Colonic mucosa (tissue), 4 donors: ENCODE results near the gene VSIG10L2. TPM values are rescaled to one million over a fixed set of nuclear protein-coding genes. Genes with fewer than 3 reads are reported as not detected.

Experiments
- DNase-seq: peaks from one replicate; pipeline ENCODE4 v3.0.0-alpha.2; 2020
- H3K27ac ChIP-seq: fragments of 200-600 bp; one replicate; pipeline ENCODE4 v1.8.0; 2021
- H3K27me3 ChIP-seq: fragments of 200-600 bp; one replicate; pipeline ENCODE4 v1.8.0; 2021
- H3K36me3 ChIP-seq: fragments of 200-600 bp; one replicate; pipeline ENCODE4 v1.8.0; 2021
- H3K4me1 ChIP-seq: fragments of 200-600 bp; one replicate; pipeline ENCODE4 v1.8.0; 2021; ENCODE audit warnings: mild to moderate bottlenecking
- H3K4me3 ChIP-seq: fragments of 200-600 bp; one replicate; pipeline ENCODE4 v1.8.0; 2021
- H3K9ac ChIP-seq, 2 donors: one replicate each; pipeline ENCODE4 v1.7.0; 2013; ENCODE audit warnings: control low read depth in 2 of 2, low read depth in 2 of 2, low read length in 2 of 2
- H3K9me3 ChIP-seq: fragments of 200-600 bp; one replicate; pipeline ENCODE4 v1.8.0; 2021
- intact Hi-C: fragments of 100-400 bp; cut with DNase I; formaldehyde crosslinking; loops from one replicate; pipeline ENCODE4 v1.14.1; 2022
- total RNA-seq, 2 donors: library from RNA; stranded (reverse); fragmentation: NEBNext Ultra II Directional in 1 of 2; extraction: Animal tissue kit (Norgen Biotek cat#: 25700) in 1 of 2; gene quantifications; one replicate each; pipeline ENCODE4 v1.2.1, GENCODE V29; 2021
- TF ChIP-seq, protein P1 (sequence below): fragments of 200-600 bp; IDR thresholded peaks from one replicate; pipeline ENCODE4 v1.8.0; 2022; ENCODE audit warnings: antibody characterized with exemption, mild to moderate bottlenecking
- donor health status: healthy.
- donor health status: DM: no; HTN: no; CAD: no.
- donor health status: DM: no; HTN: no; CAD: no.

The VSIG10L2 gene
- total RNA-seq, 2 donors from 2014 or later, result not detected

- H3K27ac ChIP-seq, result no peak overlapping the region
- H3K4me3 ChIP-seq, result no peak overlapping the region
- no peaks in the 10 kb centered on the region for H3K27me3 ChIP-seq
- intact Hi-C loops, result no loop called here
- H3K9me3 ChIP-seq, result no peaks in the 10 kb centered on the region
- H3K4me1 ChIP-seq, result no peaks in the 10 kb centered on the region
- H3K36me3 ChIP-seq, result no peaks in the 10 kb centered on the region
- no peak for DNase-seq
- H3K9ac ChIP-seq, result no peak overlapping the region
- TF ChIP-seq, protein P1, sequence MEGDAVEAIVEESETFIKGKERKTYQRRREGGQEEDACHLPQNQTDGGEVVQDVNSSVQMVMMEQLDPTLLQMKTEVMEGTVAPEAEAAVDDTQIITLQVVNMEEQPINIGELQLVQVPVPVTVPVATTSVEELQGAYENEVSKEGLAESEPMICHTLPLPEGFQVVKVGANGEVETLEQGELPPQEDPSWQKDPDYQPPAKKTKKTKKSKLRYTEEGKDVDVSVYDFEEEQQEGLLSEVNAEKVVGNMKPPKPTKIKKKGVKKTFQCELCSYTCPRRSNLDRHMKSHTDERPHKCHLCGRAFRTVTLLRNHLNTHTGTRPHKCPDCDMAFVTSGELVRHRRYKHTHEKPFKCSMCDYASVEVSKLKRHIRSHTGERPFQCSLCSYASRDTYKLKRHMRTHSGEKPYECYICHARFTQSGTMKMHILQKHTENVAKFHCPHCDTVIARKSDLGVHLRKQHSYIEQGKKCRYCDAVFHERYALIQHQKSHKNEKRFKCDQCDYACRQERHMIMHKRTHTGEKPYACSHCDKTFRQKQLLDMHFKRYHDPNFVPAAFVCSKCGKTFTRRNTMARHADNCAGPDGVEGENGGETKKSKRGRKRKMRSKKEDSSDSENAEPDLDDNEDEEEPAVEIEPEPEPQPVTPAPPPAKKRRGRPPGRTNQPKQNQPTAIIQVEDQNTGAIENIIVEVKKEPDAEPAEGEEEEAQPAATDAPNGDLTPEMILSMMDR, result no peak
Measured at GRCh38 chr11:125975634-125976033, 29.8 kb downstream of the VSIG10L2 start.

GRCh38 chr11:125976156-125976555 is 30.3 kb downstream of the VSIG10L2 start:
- H3K9me3 ChIP-seq, result no peaks in the 10 kb centered on the region
- no peaks in the 10 kb centered on the region for H3K36me3 ChIP-seq
- H3K27me3 ChIP-seq, result no peaks in the 10 kb centered on the region
- H3K4me3 ChIP-seq, result no peak overlapping the region
- no peak overlapping the region for H3K27ac ChIP-seq
- no peak for DNase-seq
- H3K4me1 ChIP-seq, result no peaks in the 10 kb centered on the region
- TF ChIP-seq, protein P1, result no peak
- no peak overlapping the region for H3K9ac ChIP-seq
- intact Hi-C loops, result no loop called here

DNA sequence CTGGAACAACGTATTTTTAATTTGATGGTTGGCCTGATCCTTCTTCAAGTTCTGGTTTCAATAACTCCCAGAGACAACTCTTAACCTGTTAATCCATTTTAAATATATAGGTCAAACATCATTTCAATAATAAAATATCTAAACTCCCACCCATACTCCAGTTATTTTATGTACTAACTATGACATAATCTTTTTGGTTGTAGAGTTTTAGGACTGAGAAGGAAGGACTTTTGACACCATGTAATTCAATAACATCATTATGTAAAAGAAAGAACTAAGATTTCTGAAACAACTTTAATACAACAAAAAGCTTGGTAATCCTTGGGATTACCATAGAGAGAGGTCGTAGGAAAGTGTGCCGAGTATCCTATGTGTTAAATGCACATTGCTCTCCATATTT is 31.5 kb downstream of the VSIG10L2 start:
- intact Hi-C loops, result no loop called here
- Histone ChIP-seq H3K4me3 (no peak overlapping the region), H3K27me3 (no peaks in the 10 kb centered on the region), H3K36me3 (no peaks in the 10 kb centered on the region), H3K4me1 (no peaks in the 10 kb centered on the region), H3K9ac (no peak overlapping the region), H3K9me3 (no peaks in the 10 kb centered on the region), H3K27ac (no peak overlapping the region)
- DNase-seq, result no peak
- TF ChIP-seq, protein P1, result no peak

GRCh38 chr11:125978181-125978716 is 32.4 kb downstream of the VSIG10L2 start:
- Histone ChIP-seq H3K4me3 (no peak overlapping the region), H3K9ac (no peak overlapping the region), H3K36me3 (no peaks in the 10 kb centered on the region), H3K4me1 (no peaks in the 10 kb centered on the region), H3K9me3 (no peaks in the 10 kb centered on the region), H3K27me3 (no peaks in the 10 kb centered on the region), H3K27ac (no peak overlapping the region)
- intact Hi-C loops, result no loop called here
- DNase-seq, result no peak
- TF ChIP-seq, protein P1, result no peak

DNA sequence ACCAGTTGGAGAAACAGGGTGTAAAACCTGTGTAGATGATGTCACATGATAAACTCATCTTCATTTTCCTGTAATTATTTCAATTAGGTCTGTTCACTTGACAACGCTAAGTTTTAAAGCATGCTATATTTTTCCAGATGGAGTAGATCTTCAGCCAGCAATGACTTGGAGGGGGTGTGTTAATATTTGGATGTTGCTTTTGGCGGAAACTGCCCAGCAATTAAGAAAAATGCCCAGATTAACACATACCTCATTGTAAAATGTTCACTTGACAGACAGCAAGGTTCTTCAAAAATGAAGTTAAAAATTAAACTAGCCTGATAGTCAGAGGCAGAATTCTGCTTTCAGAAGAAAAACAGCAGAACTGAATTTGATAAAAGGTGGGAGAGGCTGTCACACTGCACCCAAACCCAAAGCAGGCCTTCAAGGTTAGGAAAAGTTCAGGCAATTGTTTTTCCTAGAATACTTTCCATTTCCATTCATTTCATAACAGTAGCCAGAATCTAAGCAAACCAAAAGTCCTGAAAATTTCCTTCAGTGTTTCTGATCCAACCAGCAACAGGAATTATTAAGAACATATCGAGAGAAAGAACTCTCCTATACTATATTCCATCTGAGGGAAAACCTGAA is 33.0 kb downstream of the VSIG10L2 start:
- H3K9ac ChIP-seq, result no peak overlapping the region
- H3K4me3 ChIP-seq, result no peak overlapping the region
- no peaks in the 10 kb centered on the region for H3K4me1 ChIP-seq
- intact Hi-C loops, result no loop called here
- H3K27ac ChIP-seq, result no peak overlapping the region
- H3K36me3 ChIP-seq, result no peaks in the 10 kb centered on the region
- TF ChIP-seq, protein P1, result no peak
- H3K9me3 ChIP-seq, result no peaks in the 10 kb centered on the region
- DNase-seq, result no peak
- no peaks in the 10 kb centered on the region for H3K27me3 ChIP-seq
